IgD-negative memory B cell (primary cell): ENCODE results near the gene TMEM244. TPM values are rescaled to one million over a fixed set of nuclear protein-coding genes. Genes with fewer than 3 reads are reported as not detected.
"Not testable (repeated sequence)": the region's sequence is repeated elsewhere in the genome, so short reads cannot be mapped to it uniquely, and the experiment has no call there.

Source experiments
- H3K27ac Mint-ChIP-seq, 3 donors: one replicate each; pipeline ENCODE4 v1.8.0; 2020 to 2022; ENCODE audit warnings: mild to moderate bottlenecking in 3 of 3, mixed read lengths in 3 of 3, moderate library complexity in 1 of 3
- H3K27me3 Mint-ChIP-seq: one replicate; pipeline ENCODE4 v1.8.0; 2021; ENCODE audit warnings: mixed read lengths
- H3K36me3 Mint-ChIP-seq: one replicate; pipeline ENCODE4 v1.8.0; 2020; ENCODE audit warnings: mild to moderate bottlenecking, mixed read lengths
- H3K4me1 Mint-ChIP-seq, 3 donors: one replicate each; pipeline ENCODE4 v1.8.0; 2020 to 2022; ENCODE audit warnings: mixed read lengths in 3 of 3, mild to moderate bottlenecking in 1 of 3
- H3K4me3 Mint-ChIP-seq, 4 donors: one replicate each; pipeline ENCODE4 v1.8.0; 2020 to 2022; ENCODE audit warnings: mild to moderate bottlenecking in 4 of 4, mixed read lengths in 4 of 4, moderate library complexity in 3 of 4
- H3K9me3 Mint-ChIP-seq, 3 donors: one replicate each; pipeline ENCODE4 v1.8.0; 2020 to 2021; ENCODE audit warnings: mixed read lengths in 3 of 3, mild to moderate bottlenecking in 1 of 3
- polyA plus RNA-seq: library from polyadenylated mRNA; unstranded; fragments of 300-500 nt; fragmentation: Illumina TruSeq; gene quantifications from one replicate; pipeline ENCODE4 v1.2.3, GENCODE V29; 2021

Gene TMEM244
- polyA plus RNA-seq, 1 donor from 2014 or later: 0.84 TPM

GRCh38 chr6:129852257-129852858 lies 8.8 kb downstream of the TMEM244 start:
- H3K27ac Mint-ChIP-seq: peak overlapping the region in 1 of 3 donors; percentile 37
- no peaks in the 10 kb centered on the region for H3K36me3 Mint-ChIP-seq
- peaks cover 0 to 3% (median 2%) of the 10 kb centered on the region in 3 donors for H3K9me3 Mint-ChIP-seq

DNA sequence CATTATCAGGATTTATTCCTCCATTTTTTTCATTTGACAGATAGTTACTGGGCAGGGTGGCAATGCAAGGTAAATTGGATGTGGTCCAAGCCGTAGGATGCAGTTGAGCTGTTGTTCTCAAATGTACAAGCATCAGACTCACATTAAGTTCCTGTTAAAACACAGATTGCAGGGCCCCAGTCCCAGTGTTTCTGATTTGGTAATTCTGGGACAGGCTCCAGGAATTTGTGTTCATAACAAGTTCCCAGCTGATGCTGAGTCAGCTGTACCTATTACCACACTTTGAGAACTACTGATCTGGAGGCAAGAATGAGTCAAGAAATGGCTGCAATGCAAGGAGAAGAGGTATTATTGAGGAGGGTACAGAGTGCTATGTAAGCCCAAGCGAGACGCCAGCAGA lies 11.7 kb downstream of the TMEM244 start:
- Mint-ChIP-seq H3K36me3 (no peaks in the 10 kb centered on the region), H3K9me3 (peaks cover 0 to 2% (median 0%) of the 10 kb centered on the region in 3 donors), H3K27ac (no peak overlapping the region), H3K27me3 (peaks cover 10% of the 10 kb centered on the region), H3K4me1 (peaks cover 0 to 6% (median 0%) of the 10 kb centered on the region in 3 donors), H3K4me3 (no peak overlapping the region)

More at GRCh38 chr6:129852257-129852858, 8.8 kb downstream of the TMEM244 start:
- peaks cover 10% of the 10 kb centered on the region for H3K27me3 Mint-ChIP-seq
- H3K4me3 Mint-ChIP-seq: peak overlapping the region in 1 of 4 donors; percentile 39
- H3K4me1 Mint-ChIP-seq: peaks cover 0 to 6% (median 0%) of the 10 kb centered on the region in 3 donors

- no peaks in the 10 kb centered on the region for H3K36me3 Mint-ChIP-seq
- H3K27ac Mint-ChIP-seq: no peak overlapping the region
- peaks cover 0 to 2% (median 0%) of the 10 kb centered on the region in 3 donors for H3K4me1 Mint-ChIP-seq
- no peak overlapping the region for H3K4me3 Mint-ChIP-seq
- peaks cover 0 to 2% (median 0%) of the 10 kb centered on the region in 3 donors for H3K9me3 Mint-ChIP-seq
- peaks cover 6% of the 10 kb centered on the region for H3K27me3 Mint-ChIP-seq
Measured at GRCh38 chr6:129846761-129847160, 14.4 kb downstream of the TMEM244 start.

DNA sequence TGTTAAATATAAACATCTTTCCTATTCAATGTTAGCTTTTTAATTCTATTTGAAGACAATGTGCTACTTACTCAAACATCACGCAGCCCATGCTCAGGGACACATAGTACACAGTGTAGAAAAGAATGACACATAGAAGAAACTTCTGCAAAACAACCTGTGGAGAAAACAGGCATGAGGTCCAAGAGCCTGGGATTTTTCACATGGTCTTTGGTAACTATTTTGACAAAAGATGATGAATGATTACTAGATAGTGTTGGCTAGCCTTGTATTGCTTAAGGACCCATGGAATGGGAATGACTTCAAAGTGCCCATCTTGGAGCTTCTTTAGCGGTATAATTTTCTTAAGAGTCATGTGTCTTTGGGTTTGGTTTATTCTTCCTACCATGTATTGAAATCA lies 15.4 kb downstream of the TMEM244 start:
- H3K27me3 Mint-ChIP-seq: peaks cover 6% of the 10 kb centered on the region

DNA sequence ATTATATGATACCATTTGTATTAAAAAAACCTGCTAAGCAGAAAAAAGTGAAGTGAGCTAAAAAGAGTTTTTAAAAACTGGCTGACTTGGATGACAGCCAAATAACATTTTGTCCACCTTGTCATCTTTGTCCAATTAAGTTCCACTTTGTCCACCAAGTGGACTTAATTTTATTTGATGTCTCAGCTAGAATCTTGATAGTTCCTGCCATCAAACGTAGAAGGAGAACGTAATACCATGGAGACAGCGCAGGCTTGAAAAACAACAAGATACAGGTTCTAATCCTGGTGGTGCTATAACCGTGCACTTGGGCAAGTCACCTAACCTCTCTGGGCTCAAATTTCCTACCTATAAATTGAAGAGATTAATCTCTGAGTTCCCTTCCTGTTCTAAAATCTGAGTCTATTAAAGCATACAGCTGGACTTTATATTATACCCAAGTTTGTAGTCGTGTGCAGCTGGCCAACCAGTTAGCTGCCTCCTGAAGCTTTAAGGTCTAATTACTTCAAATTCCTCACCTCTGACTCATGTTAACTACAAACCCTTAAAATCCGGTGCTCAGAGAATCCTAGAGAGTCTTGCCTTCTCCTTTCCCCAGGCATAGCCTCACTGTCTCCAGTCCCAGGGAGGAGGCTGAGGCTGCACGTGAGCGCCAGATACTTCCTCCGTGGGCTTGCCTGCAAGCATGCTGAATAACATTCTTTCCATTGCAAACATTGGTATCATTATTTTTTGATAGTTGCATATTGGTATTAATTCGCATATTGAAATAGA lies 16.8 kb downstream of the TMEM244 start:
- Mint-ChIP-seq H3K9me3 (no peaks in the 10 kb centered on the region), H3K4me1 (peaks cover 0 to 3% (median 3%) of the 10 kb centered on the region in 3 donors), H3K27me3 (peaks cover 7% of the 10 kb centered on the region), H3K27ac (no peak overlapping the region), H3K4me3 (no peak overlapping the region), H3K36me3 (no peaks in the 10 kb centered on the region)

More for the DNA sequence above, 15.4 kb downstream of the TMEM244 start:
- H3K9me3 Mint-ChIP-seq: peaks cover 0 to 2% (median 0%) of the 10 kb centered on the region in 3 donors
- no peaks in the 10 kb centered on the region for H3K4me1 Mint-ChIP-seq
- H3K4me3 Mint-ChIP-seq: no peak overlapping the region
- H3K36me3 Mint-ChIP-seq: no peaks in the 10 kb centered on the region
- no peak overlapping the region for H3K27ac Mint-ChIP-seq

DNA sequence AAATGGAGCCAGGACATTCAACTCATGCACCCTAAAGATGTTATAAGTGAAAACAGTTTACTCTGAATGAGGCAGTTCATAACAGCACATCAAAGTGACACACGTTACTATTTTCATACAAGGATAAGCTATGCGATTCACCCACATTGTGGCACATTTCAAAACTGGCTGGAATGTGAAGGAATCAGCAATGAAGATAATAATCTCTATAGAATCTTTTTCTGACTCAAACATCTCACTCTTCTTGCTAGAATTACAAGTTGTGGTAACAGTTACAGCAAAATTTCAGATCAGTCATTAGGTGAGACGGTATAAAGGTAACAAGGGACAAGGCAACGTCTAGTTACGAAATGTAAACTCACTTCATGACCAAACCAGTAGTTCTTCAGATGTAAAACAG lies 17.5 kb downstream of the TMEM244 start:
- Mint-ChIP-seq H3K4me1 (peaks cover 0 to 4% (median 3%) of the 10 kb centered on the region in 3 donors), H3K27me3 (peaks cover 10% of the 10 kb centered on the region), H3K4me3 (no peak overlapping the region), H3K9me3 (no peaks in the 10 kb centered on the region), H3K36me3 (no peaks in the 10 kb centered on the region), H3K27ac (no peak overlapping the region)

DNA sequence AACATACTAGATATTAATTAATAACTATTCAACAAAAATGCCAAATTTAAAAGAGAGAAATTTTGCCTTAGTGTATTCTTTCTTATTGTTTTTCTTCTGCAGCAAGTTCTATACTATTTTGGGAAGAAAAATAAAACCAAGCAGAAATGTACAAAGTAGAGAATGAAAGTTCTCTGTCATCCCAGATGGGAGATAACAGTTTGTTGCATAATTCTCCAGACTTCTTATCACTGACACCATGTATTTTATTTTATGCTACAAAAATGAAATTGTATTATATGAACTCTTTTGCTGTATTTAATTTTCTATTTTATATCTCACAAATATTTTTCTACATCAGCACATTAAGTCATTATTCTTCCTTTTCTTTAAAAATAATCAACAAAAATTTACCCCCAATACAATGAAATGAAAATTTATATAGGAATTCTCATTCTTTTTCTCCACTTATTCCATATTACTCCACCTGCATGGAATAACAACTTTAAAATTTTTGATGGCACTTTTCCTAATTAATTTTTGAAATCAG lies 18.2 kb downstream of the TMEM244 start:
- Mint-ChIP-seq H3K27ac (no peak overlapping the region), H3K4me1 (peaks cover 0 to 4% (median 3%) of the 10 kb centered on the region in 3 donors), H3K9me3 (no peaks in the 10 kb centered on the region), H3K4me3 (no peak overlapping the region), H3K27me3 (peaks cover 6% of the 10 kb centered on the region), H3K36me3 (no peaks in the 10 kb centered on the region)

- no peaks in the 10 kb centered on the region for H3K36me3 Mint-ChIP-seq
- H3K27me3 Mint-ChIP-seq: peaks cover 3% of the 10 kb centered on the region
- H3K27ac Mint-ChIP-seq: no peak overlapping the region
- H3K9me3 Mint-ChIP-seq: no peaks in the 10 kb centered on the region
- no peak overlapping the region for H3K4me3 Mint-ChIP-seq
- peaks cover 0 to 4% (median 3%) of the 10 kb centered on the region in 3 donors for H3K4me1 Mint-ChIP-seq
Measured at GRCh38 chr6:129842137-129842536, 19.0 kb downstream of the TMEM244 start.

DNA sequence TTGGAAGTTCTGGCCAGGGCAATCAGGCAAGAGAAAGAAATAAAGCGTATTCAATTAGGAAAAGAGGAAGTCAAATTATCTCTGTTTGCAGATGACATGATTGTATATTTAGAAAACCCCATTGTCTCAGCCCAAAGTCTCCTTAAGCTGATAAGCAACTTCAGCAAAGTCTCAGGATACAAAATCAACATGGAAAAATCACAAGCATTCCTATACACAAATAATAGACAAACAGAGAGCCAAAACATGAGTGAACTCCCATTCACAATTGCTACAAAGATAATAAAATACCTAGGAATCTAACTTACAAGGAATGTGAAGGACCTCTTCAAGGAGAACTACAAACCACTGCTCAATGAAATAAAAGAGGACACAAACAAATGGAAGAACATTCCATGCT lies 21.6 kb downstream of the TMEM244 start:
- not testable (repeated sequence) for H3K36me3 Mint-ChIP-seq, H3K27ac Mint-ChIP-seq, H3K27me3 Mint-ChIP-seq, H3K4me3 Mint-ChIP-seq, H3K4me1 Mint-ChIP-seq, H3K9me3 Mint-ChIP-seq

- peaks cover 0 to 6% (median 2%) of the 10 kb centered on the region in 3 donors for H3K9me3 Mint-ChIP-seq
- peaks cover 0 to 4% (median 3%) of the 10 kb centered on the region in 3 donors for H3K4me1 Mint-ChIP-seq
- no peaks in the 10 kb centered on the region for H3K36me3 Mint-ChIP-seq
- no peak overlapping the region for H3K27ac Mint-ChIP-seq
- peaks cover 3% of the 10 kb centered on the region for H3K27me3 Mint-ChIP-seq
- H3K4me3 Mint-ChIP-seq: no peak overlapping the region
Measured at GRCh38 chr6:129835691-129836090, 25.4 kb downstream of the TMEM244 start.

- no peak overlapping the region for H3K4me3 Mint-ChIP-seq
Measured at GRCh38 chr6:129832299-129832698, 28.8 kb downstream of the TMEM244 start.

GRCh38 chr6:129828229-129828628 lies 32.9 kb downstream of the TMEM244 start:
- H3K4me1 Mint-ChIP-seq: no peaks in the 10 kb centered on the region
- H3K4me3 Mint-ChIP-seq: no peak overlapping the region
- H3K36me3 Mint-ChIP-seq: no peaks in the 10 kb centered on the region
- no peak overlapping the region for H3K27ac Mint-ChIP-seq
- peaks cover 0 to 2% (median 0%) of the 10 kb centered on the region in 3 donors for H3K9me3 Mint-ChIP-seq
- no peaks in the 10 kb centered on the region for H3K27me3 Mint-ChIP-seq

More at GRCh38 chr6:129832299-129832698, 28.8 kb downstream of the TMEM244 start:
- H3K4me1 Mint-ChIP-seq: no peaks in the 10 kb centered on the region
- no peaks in the 10 kb centered on the region for H3K27me3 Mint-ChIP-seq
- no peaks in the 10 kb centered on the region for H3K36me3 Mint-ChIP-seq
- peaks cover 0 to 6% (median 2%) of the 10 kb centered on the region in 3 donors for H3K9me3 Mint-ChIP-seq
- no peak overlapping the region for H3K27ac Mint-ChIP-seq

GRCh38 chr6:129818251-129818650 lies 42.9 kb downstream of the TMEM244 start:
- Mint-ChIP-seq H3K9me3 (peaks cover 0 to 1% (median 0%) of the 10 kb centered on the region in 3 donors), H3K27me3 (peaks cover 9% of the 10 kb centered on the region), H3K27ac (no peak overlapping the region), H3K4me1 (peaks cover 0 to 2% (median 0%) of the 10 kb centered on the region in 3 donors), H3K36me3 (peaks cover 2% of the 10 kb centered on the region), H3K4me3 (no peak overlapping the region)

DNA sequence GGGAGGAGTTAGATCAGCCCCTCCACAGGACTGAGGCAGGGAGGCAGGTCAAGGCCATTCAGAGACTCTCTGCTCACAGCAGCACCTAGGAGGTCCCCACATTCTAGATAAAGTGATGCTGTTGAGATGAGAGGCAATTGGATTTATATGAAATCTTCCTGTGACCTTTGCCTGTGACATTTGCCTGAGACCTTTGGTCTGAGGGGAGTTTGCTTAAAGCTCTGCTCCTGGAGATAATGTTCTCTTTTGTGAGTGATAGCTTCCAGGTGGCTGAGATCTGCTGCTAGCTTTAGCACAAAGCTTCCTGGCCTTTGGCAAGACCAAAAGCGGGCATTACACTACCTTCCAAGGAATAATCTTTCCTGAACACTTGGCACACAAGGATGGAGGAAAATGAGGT lies 43.3 kb downstream of the TMEM244 start:
- peaks cover 9% of the 10 kb centered on the region for H3K27me3 Mint-ChIP-seq
- no peak overlapping the region for H3K27ac Mint-ChIP-seq
- peaks cover 2% of the 10 kb centered on the region for H3K36me3 Mint-ChIP-seq
- H3K9me3 Mint-ChIP-seq: peaks cover 0 to 1% (median 0%) of the 10 kb centered on the region in 3 donors
- H3K4me3 Mint-ChIP-seq: no peak overlapping the region
- peaks cover 0 to 2% (median 0%) of the 10 kb centered on the region in 3 donors for H3K4me1 Mint-ChIP-seq

DNA sequence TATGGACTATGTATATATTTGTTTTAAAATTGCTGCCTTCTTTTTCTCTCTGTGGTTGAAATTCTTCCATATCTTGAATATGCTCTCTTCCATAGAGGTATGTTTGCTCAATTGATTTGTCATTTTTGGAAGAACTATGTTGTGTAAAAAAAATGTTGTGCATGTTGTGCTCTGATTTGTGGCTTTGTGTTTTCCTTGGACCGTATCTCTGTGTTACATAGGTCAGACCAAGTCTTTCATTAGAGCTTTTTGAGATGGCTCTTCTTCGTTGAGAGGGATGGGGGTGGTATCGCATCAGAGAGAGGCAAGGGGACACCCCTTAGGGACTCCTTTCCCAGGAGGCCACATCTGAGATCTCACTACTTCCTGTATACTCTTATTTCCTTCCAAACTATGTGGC lies 43.8 kb downstream of the TMEM244 start:
- Mint-ChIP-seq H3K4me1 (peaks cover 0 to 2% (median 0%) of the 10 kb centered on the region in 3 donors), H3K27me3 (peaks cover 9% of the 10 kb centered on the region), H3K9me3 (peaks cover 0 to 1% (median 0%) of the 10 kb centered on the region in 3 donors), H3K27ac (no peak overlapping the region), H3K36me3 (peaks cover 2% of the 10 kb centered on the region), H3K4me3 (no peak overlapping the region)
